HG02588 (cell line): ENCODE data around the gene TYW1.
"Not testable (repeated sequence)": the region's sequence is repeated elsewhere in the genome, so short reads cannot be mapped to it uniquely, and the experiment has no call there.

Experiments used
- ATAC-seq: cut with Tn5 transposase; IDR thresholded peaks from one replicate; pipeline ENCODE4 v1.9.1; 2021; ENCODE audit warnings: mild to moderate bottlenecking, moderate library complexity; ENCODE audit not compliant: unreplicated experiment

Gene TYW1

DNA sequence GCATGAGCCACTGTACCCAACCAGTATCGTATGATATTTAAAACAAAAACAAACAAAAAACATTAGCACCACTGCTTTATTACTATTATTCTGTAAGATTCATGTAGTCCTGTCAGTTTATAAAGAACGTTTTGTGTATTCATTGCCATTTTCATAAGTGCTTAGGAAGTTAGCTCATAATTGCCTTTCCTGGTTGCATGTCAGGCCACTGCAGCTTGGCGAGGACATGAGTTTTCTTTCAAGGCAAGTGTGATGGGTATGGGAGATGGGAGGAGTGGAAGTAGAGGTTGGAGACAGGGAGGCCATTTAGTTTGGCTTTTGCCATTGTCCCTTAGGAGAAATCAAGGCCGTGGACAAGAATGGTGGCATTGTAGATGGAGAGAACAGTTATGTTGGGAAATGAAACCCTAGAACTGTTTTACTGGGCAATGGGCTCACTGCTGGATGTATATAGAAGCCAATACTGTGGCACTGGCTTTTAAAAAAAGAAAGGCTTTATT, 48.9 kb downstream of the TYW1 start:
- no peak for ATAC-seq

DNA sequence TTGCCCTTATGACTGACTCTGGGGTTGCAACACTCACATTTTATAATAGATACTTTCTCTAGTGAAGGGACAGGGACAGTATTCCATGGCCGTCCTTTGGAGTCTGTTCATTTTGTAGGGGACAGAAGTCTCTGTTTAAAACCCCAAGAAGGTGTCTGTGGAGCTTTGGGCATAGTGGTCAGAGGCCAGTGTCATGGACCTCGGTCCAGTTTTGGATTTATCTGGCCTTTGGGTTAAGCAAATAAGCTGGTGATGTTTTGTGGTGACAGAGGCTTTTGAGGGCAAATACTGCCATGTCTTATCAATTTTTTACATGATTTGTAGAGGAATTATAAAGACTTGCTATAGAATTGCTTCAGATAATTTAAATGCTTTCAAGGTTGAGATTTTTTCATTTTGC, 50.2 kb downstream of the TYW1 start:
- not testable (repeated sequence) for ATAC-seq

DNA sequence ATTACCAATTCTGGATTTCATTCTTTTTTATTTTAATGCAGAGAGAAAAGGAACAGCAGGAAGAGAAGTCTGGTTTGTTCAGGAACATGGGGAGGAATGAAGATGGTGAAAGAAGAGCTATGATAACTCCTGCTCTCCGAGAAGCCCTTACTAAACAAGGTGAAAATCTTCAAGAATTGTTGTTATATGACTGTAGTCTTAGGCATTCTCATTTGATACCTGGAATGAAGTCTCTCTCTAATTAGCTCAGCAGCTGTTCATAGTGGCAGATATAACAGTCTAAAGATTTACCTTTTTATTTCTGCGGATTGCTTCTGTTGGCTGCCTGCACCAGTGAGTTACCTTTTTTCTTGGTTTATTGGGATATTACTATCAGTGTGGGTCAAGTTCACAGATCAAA, 53.3 kb downstream of the TYW1 start:
- ATAC-seq: not testable (repeated sequence)

DNA sequence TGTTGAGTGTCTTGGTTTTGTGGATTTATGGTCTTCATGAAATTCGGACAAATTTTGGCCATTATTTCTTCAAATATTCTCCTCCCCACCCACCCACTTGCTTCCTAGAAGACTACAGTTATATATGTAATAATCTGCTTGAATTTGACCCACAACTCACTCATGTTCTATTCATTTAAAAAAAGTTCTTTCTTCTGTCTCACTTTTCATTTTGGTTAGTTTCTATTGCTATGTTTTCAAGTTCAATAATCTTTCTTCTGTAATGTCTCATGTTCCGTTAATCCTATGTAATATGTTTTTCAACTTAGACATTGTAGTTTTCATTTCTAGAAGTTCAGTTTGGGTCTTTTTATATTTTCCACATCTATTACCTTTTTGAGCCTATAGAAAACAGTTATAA, 55.5 kb downstream of the TYW1 start:
- ATAC-seq: not testable (repeated sequence)

DNA sequence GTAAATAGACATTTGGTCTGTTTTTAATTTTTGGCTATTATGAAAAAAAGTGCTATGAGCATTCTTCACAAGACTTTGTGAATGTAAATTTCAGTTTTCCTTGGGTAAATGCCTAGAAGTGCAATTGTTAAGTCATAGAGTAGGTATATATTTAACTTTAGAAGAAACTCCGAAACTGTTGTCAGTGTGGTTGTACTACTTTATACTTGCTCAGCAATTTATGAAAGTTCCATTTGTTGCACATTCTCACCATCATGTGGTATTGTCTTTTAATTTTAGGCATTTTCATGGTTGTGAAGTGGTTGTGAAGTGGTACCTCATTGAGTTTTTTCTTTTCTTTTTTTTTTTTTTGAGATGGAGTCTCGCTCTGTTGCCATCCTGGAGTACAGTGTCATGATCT, 60.0 kb downstream of the TYW1 start:
- ATAC-seq: no peak

DNA sequence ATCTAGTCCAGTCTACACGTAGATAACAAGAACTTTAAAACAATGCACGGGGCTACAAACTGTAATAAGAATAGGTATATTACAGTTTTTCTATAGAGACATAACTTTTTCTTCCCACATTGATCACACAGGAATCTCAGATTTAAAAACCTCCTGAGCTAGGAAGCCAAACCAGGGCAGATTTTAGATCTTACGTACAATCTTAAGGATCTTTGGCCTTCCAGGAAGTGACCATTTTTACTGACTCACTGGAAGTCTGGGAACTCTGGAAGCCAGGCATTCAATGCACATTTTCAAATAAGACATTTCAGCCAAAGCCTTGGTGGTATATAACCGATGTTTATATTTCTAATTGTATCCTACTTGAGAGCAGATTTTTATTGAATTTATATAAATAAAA, 64.7 kb downstream of the TYW1 start:
- ATAC-seq: not testable (repeated sequence)

DNA sequence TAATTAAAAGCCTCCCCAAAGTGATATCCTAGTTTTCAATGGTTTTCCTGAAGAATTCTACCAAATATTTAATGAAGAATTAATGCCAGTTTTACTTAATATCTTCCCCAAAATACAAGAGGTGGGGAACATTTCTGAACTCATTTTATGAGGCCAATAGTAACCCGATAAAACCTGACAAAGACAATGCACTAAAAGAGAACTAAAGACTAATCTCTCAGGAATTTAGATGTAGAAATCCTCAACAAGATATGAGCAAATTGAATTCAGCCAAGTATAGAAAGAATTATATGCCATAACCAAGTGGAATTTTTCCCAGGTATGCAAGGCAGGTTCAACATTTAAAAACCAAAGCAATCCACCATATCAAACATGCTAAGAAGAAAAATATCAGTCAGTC, 66.2 kb downstream of the TYW1 start:
- ATAC-seq: not testable (repeated sequence)

DNA sequence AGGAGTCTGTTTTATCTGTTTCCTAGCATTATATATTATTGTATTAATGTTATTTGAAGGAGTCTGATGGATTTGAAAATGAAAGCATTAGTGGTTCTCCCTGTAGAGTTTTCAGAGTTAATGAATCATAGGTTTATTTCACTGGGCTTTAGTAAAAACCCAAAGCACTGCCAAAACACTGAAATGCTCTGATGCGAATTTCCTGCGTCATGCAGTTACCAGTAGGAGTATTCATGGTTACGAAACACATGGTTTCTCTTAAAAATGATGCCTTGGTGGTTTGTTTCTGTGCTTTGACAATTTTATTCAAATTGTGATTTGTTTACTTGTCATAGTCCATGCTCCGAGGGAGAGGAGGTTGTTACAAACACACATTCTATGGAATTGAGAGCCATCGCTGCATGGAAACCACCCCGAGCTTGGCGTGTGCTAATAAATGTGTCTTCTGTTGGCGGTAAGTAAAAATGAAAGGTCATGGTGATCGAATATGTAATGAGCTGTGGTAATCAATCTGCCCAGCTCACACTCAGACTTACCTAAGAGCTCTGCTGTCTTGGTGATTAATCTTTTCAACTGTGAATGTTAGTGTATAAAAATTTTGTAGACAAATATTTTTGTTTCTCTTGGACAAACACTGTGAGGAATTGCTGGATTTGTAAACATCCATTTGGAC, 70.5 kb downstream of the TYW1 start:
- ATAC-seq: not testable (repeated sequence)

DNA sequence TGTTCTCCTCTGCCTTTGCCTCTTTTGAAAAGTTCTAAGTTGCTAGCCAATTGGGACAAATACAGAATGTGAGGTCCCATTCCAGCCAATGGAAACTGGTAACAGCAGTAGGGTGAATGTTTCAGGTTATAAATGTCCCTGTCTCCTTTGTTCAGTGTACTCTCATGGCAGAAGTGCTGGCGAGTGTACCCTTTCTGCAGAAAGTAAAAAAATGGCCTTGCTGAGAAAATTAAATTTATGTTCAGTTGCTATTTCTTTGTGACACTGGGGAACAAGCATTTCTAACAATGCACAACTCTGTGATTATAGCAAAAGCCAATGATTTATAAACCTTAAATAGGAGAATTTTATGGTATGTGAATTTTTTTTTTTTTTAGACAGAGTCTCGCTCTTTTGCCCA, 79.5 kb downstream of the TYW1 start:
- not testable (repeated sequence) for ATAC-seq

DNA sequence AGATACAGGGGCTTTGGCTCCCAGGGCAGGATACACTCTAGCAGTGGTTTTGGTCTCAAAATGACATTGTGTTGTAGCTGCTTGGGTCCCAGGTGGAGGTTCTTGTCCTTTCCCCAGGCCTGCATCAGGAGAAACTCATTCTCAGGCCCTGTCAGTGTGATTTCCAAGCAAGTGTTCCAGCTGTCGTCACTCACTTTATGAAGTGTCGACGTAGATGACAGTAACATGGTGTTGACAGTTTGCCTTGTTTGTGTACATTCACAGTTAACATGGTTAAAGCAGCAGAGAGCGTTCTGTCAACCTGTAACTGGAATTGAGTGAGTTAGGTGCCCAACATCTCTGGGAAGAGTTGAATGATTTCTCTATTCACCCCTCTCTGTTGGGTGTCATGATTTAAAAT, 86.2 kb downstream of the TYW1 start:
- ATAC-seq: not testable (repeated sequence)

DNA sequence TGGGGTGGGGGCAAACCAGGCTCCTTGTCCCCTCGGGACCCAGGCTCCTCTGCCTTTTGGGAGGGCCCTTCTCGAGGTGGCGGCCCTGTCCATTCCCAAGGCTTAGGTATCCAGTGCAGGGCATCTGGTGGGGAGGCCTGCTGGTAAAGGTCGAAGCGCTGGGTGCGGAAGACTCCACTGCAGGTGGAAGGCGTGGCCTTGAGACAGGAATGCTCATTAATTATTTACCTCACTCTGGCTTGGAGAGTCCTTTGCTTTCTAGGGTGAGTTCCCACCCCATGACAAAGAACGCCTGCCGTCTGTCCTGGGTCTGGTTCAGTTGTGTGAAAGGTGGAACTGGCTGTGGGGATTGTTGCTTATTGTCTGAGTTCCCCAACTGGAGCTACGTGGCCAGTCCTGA, 92.6 kb downstream of the TYW1 start:
- ATAC-seq: not testable (repeated sequence)

DNA sequence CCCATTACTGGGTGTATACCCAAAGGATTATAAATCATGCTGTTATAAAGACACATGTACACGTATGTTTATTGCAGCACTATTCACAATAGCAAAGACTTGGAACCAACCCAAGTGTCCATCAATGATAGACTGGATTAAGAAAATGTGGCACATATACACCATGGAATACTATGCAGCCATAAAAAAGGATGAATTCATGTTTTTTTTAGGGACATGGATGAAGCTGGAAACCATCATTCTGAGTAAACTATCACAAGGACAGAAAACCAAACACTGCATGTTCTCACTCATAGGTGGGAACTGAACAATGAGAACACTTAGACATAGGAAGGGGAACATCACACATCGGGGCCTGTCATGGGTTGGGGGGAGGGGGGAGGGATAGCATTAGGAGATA, 94.4 kb downstream of the TYW1 start:
- ATAC-seq: not testable (repeated sequence)

DNA sequence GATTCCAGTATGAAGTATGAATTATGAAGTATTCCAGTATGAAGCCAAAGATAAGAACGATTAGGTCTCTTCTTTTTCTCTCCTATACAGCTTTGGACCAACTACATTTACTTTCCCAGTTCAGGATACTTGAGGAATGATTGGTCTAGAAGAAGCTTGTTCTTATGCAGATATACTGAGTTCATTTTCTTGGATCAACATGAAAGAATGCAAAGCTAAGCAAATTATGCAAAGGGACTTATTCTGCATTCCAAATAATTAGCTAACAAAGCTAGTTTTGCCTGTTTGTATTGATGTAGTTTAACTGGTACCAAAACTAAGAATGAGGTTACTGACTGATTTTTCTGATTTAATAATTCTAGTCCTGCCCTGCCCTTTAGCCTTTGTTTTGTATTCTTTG, 101.4 kb downstream of the TYW1 start:
- not testable (repeated sequence) for ATAC-seq

DNA sequence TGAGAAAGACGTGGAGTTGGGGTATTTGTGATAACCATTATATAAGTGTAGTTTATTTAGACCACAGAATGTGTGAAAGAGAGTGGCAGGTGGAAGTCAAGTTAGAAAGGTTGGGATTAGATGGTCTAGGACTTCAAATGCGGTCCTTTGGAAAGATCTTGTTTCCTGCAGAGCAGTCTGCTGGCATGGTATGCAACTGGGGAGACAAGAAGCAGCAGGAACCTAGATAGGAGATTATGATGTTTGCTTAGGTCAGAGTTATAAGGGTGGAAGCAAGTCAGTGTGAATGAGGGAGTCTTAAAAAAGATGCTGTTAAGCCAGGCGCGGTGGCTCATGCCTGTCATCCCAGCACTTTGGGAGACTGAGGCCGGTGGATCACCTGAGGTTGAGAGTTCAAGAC, 102.8 kb downstream of the TYW1 start:
- ATAC-seq: not testable (repeated sequence)

DNA sequence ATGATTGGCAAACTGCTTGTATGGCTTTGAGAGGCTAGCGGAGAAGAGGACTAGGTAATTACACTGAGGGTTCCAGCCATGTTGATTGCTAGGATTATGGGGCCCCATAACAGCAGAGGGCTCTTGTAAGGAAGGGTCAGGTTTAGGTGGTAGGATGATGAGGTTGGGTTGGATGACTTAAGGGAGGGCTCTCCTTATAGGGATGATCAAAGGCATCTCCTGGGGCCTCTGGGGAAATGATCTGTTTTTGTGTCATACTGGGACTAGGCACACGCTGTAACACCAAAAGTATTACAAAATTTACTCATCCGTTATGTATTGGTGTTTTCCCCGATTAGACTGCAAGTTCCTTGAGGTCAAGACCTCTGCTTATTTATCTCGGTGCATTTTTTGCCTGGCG, 103.4 kb downstream of the TYW1 start:
- ATAC-seq: not testable (repeated sequence)

DNA sequence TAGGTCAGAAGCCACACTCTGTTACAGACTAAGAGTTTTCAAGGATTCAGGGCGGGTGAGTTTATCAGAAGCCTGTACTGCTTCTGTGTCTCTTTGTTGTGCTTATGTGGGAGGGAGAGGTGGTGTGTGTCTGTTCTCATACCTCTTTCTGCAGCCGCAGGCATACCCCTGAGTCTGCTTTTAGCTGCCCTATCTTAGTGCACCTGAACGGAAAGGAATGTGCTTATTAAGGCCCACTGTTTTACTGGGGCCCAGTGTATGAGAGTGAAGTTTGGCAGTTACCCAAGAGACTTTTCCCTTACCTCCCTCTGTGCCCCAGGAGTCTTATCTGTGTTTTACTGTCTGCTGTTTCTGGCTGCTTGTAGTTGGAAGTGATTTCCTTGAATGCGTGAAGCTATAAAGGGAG, 104.3 kb downstream of the TYW1 start:
- ATAC-seq: no peak

DNA sequence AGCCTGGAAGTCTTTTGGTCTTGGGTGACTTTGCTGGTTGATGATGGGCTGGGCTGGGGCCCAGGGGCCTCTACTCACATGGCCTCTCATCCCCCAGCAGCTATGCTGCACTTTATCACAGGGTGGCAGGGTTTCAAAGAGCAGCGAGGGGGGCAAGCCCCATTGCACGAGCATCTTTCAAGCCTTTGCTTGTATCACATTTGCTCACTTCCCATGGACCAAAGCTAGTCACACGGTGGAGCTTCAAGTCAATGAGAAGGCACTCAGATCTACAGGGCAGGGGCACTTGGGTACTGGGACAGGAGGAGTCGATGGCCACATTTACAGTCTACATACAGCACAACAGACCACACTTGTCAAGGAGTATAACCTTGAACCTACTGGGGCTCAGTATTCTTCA, 108.3 kb downstream of the TYW1 start:
- ATAC-seq: not testable (repeated sequence)

DNA sequence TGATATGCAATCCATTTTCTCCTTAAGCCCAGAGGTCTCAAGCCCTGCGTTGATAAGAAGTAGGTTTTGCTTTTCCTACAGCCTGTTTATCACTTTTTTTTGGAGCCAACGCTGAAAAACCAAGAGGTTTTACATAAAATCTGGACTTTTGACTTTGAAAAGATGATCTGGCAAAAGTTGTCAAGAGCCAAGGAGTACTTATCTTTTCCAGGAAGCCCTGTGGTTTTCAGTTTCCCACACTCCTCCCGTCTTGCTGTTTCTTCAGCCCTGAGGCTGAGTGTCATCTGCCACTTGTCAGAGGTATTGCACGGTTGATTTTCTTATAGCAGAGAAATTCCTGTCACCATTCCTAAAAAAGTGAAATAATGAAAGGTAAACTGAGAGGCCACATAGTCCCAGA, 108.7 kb downstream of the TYW1 start:
- no peak for ATAC-seq

DNA sequence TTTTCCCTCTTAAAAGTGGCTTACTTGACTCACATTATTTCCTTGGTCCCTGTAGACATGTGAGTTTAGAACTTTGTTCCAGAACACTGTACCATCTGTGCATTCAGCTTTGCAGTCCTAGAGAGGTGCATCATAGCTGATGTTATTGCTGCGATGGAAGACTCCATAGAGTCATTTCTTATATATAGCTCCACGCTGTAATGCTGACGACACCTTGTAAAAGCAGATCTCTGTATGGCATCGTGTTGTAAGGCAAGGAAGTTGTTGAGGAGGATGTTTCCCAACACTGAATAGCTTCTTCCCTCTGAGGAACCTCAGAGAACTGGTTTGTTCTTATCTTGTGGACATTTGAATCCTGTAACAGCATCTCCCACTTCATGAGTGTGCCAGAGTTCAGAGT, 109.6 kb downstream of the TYW1 start:
- ATAC-seq: not testable (repeated sequence)

DNA sequence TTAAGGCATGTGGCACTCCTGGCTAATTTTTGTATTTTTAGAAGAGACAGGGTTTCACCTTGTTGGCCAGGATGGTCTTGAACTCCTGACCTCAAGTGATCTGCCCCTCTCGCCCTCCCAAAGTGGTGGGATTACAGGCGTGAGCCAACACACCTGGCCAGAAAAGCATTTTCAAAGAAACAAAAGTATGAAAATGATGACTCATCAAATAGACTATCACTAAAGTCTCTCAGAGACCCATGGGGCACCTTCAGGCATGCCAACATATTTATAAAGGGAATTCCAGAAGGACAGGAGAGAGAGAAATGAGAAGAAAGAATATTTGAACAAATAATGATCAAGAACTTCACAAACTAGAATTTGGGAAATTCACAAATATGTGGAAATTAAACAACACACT, 114.7 kb downstream of the TYW1 start:
- ATAC-seq: not testable (repeated sequence)

DNA sequence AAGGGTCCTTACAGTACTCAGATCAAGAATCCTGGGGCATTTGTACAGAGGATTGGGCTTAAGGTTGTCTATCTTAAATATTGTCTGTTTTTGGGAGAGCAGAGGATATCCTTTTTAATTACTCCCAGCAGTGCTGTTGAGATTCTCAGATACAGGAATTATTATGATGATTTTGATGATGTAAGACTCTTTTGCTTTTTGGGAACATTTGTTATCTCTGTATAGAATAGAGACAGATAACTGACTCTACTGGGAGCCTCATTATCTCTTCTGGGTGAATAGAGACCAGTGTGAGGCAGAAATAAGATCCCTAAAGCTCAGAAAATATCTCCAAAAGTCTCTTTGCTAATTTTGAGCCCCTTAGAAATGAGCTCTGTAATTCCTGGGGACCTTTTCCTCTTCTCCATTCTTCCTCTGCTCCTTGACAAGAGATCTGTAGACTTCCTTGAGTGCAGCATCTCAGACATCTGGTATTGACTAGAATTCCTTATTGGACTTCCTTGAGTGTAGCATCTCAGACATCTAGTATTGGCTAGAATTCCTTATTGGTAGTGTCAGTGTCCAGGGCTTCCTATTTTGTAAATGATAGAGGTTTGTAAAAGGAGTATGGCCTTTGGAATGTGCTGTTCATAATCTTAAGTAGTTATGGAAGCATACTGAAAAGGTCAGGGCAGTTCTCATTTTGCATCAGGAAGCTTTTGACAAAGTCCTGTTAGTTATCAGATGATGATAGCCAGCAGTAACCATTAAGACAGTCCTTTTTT, 118.0 kb downstream of the TYW1 start:
- ATAC-seq: not testable (repeated sequence)

DNA sequence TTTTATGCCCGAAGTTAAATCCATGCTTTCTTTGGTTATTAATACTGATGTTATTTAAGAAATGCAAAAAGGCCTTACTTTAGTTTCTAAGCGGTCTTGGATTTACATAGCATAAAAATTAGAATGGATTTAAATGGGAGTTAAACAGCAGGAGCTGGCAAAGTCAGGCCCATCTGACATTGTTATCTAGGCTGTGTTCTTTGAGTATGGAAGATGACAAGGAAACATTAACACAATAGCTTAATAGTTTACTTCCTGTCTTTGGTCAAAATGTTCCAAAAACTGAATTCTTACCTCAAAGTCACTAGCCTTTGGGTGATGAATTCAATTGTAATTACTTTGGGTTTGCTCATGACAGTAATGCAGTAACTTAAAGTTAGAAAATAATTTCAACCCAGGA, 123.9 kb downstream of the TYW1 start:
- not testable (repeated sequence) for ATAC-seq
